Rectal smooth muscle tissue (tissue), 1 donor: Measurements from ENCODE around the gene OR51G2.
"Not testable (repeated sequence)": the region's sequence is repeated elsewhere in the genome, so short reads cannot be mapped to it uniquely, and the experiment has no call there.

Experiments used
- H3K27ac ChIP-seq: one replicate; pipeline ENCODE4 v1.7.0; 2013; ENCODE audit warnings: low read depth, low read length, inconsistent platforms
- H3K27me3 ChIP-seq: one replicate; pipeline ENCODE4 v1.7.0; 2013; ENCODE audit warnings: low read length; ENCODE audit not compliant: control insufficient read depth, insufficient read depth
- H3K36me3 ChIP-seq: one replicate; pipeline ENCODE4 v1.7.0; 2013; ENCODE audit warnings: low read length; ENCODE audit not compliant: control insufficient read depth, insufficient read depth
- H3K4me1 ChIP-seq: one replicate; pipeline ENCODE4 v1.7.0; 2013; ENCODE audit warnings: low read length; ENCODE audit not compliant: control insufficient read depth, insufficient read depth
- H3K4me3 ChIP-seq: one replicate; pipeline ENCODE4 v1.7.0; 2013; ENCODE audit warnings: low read length
- H3K9ac ChIP-seq: one replicate; pipeline ENCODE4 v1.7.0; 2013; ENCODE audit warnings: low read length

OR51G2 gene, protein sequence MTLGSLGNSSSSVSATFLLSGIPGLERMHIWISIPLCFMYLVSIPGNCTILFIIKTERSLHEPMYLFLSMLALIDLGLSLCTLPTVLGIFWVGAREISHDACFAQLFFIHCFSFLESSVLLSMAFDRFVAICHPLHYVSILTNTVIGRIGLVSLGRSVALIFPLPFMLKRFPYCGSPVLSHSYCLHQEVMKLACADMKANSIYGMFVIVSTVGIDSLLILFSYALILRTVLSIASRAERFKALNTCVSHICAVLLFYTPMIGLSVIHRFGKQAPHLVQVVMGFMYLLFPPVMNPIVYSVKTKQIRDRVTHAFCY

DNA sequence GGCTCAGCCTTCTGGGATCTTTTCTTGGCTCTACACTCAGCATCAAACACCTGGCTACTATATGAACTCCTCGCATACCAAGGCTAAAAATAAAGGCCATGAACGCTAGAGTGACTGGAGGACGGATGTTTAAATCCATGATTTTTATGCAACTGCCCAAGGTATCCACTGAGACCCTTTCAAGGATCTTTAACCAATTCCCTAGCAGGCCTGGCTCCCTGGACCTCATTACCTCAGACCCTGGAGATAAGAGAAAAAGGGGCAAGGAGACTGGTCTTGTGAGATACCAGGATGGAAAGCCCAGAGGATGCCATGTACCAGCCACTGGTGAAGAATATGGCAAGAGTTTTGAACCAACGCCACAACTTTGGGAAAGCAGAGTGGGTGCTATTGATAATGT is at the start of gene OR51G2:
TSS of gene OR51G2 (minus strand) at position 101 of the 400 bp plus-strand sequence. CDS start 3,687 bp downstream, outside the sequence.
- Histone ChIP-seq H3K9ac (no peak within 1 kb of the TSS), H3K4me1 (no peaks in the 10 kb centered on the region), H3K27me3 (no peaks in the 10 kb centered on the region), H3K36me3 (no peaks in the 10 kb centered on the region), H3K4me3 (no peak within 1 kb of the TSS), H3K27ac (no peak within 1 kb of the TSS)

- no peak overlapping the region for H3K27ac ChIP-seq
- no peaks in the 10 kb centered on the region for H3K27me3 ChIP-seq
- H3K36me3 ChIP-seq, result no peaks in the 10 kb centered on the region
- H3K9ac ChIP-seq, result no peak overlapping the region
- H3K4me1 ChIP-seq, result no peaks in the 10 kb centered on the region
- no peak overlapping the region for H3K4me3 ChIP-seq
Observed at GRCh38 chr11:4962816-4963215, 43.7 kb upstream of the OR51G2 start.

DNA sequence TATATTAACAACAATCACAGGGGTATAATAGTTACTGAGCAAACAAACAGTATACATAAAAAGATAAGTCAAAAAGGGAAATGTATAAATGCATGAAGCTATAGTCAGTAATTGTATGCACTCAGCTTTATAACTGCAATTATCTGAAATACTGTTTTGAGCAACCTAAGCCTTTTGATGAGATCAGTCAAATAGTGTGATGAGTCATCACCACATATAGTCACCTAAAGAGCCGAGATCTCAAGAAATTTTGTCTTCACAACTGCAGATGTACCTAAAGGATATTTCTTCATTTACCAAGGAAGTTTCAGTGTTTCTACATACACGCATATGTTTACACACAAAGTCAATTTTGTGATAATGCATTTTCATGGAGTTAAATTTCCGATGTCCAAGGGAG is 41.7 kb upstream of the OR51G2 start:
- Histone ChIP-seq H3K27me3 (no peaks in the 10 kb centered on the region), H3K36me3 (no peaks in the 10 kb centered on the region), H3K4me3 (no peak overlapping the region), H3K4me1 (no peaks in the 10 kb centered on the region), H3K9ac (no peak overlapping the region), H3K27ac (no peak overlapping the region)

- no peak overlapping the region for H3K4me3 ChIP-seq
- no peaks in the 10 kb centered on the region for H3K4me1 ChIP-seq
- H3K36me3 ChIP-seq, result no peaks in the 10 kb centered on the region
- H3K9ac ChIP-seq, result no peak overlapping the region
- H3K27me3 ChIP-seq, result no peaks in the 10 kb centered on the region
- H3K27ac ChIP-seq, result no peak overlapping the region
Observed at GRCh38 chr11:4957396-4957795, 38.2 kb upstream of the OR51G2 start.

DNA sequence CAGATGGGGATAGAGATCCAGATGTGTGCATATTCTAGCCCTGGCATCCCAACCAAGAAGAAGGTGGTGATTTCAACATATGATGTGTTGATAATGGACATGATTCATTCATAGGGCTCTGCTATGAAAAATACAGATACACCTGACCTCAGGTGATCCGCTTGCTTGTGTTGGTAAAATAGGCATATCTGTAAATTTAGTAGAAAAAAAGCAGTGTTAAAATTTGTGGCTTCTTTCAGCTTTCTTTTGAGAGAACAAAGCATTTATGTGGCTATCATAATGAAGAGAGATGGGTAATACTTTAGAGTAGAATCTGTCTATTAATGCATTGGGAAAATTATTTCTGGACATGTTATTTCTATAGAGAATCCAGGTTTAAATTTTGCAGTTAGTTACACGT is 36.5 kb upstream of the OR51G2 start, which contains the start of gene OR51A2:
TSS of gene OR51A2 (minus strand) at position 101 of the 400 bp plus-strand sequence. CDS start at position 101, 0 bp downstream.
- not testable (repeated sequence) for H3K36me3 ChIP-seq, H3K4me3 ChIP-seq, H3K9ac ChIP-seq, H3K27ac ChIP-seq, H3K4me1 ChIP-seq, H3K27me3 ChIP-seq

- Histone ChIP-seq H3K27ac (no peak within 1 kb of the TSS), H3K27me3 (no peaks in the 10 kb centered on the region), H3K4me1 (no peaks in the 10 kb centered on the region), H3K36me3 (no peaks in the 10 kb centered on the region), H3K4me3 (no peak within 1 kb of the TSS), H3K9ac (no peak within 1 kb of the TSS)
Observed at GRCh38 chr11:4947505-4947904, 28.4 kb upstream of the OR51G2 start, which contains the start of gene OR51A4. OR51A4 (minus strand) TSS chr11:4947605; CDS start chr11:4947100, 505 bp downstream.

- Histone ChIP-seq H3K4me1 (no peaks in the 10 kb centered on the region), H3K36me3 (no peaks in the 10 kb centered on the region), H3K9ac (no peak overlapping the region), H3K4me3 (no peak overlapping the region), H3K27me3 (no peaks in the 10 kb centered on the region), H3K27ac (no peak overlapping the region)
Observed at GRCh38 chr11:4936745-4937144, 17.6 kb upstream of the OR51G2 start.

- Histone ChIP-seq H3K27ac (no peak overlapping the region), H3K36me3 (no peaks in the 10 kb centered on the region), H3K9ac (no peak overlapping the region), H3K4me3 (no peak overlapping the region), H3K4me1 (no peaks in the 10 kb centered on the region), H3K27me3 (no peaks in the 10 kb centered on the region)
Observed at GRCh38 chr11:4932751-4933150, 13.6 kb upstream of the OR51G2 start.

DNA sequence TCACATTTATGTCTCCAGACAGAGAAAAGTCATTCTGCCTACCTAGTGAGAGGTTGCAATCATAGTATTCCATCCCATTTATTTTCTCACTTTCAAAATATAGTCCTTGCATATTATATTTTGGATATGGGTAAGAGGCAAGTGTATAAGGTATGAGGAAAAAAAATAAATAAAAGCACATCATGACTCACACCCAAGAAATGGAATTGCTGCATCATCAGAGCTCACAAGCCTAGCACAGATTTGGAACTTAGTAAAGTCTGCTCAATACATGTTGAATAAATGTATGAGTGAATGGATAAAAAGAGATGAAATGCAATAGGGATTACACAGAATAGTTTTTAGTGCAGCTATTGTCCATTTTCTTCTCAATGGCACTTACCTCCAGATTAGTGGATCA is 7.5 kb upstream of the OR51G2 start:
- H3K27me3 ChIP-seq, result no peaks in the 10 kb centered on the region
- no peaks in the 10 kb centered on the region for H3K4me1 ChIP-seq
- H3K4me3 ChIP-seq, result no peak overlapping the region
- H3K27ac ChIP-seq, result no peak overlapping the region
- H3K36me3 ChIP-seq, result no peaks in the 10 kb centered on the region
- no peak overlapping the region for H3K9ac ChIP-seq

- no peaks in the 10 kb centered on the region for H3K27me3 ChIP-seq
- H3K9ac ChIP-seq, result no peak within 1 kb of the TSS
- H3K4me1 ChIP-seq, result no peaks in the 10 kb centered on the region
- H3K36me3 ChIP-seq, result no peaks in the 10 kb centered on the region
- no peak within 1 kb of the TSS for H3K27ac ChIP-seq
- no peak within 1 kb of the TSS for H3K4me3 ChIP-seq
Observed at GRCh38 chr11:4924239-4924638, 5.1 kb upstream of the OR51G2 start, which contains the start of gene OR51G1. OR51G1 (minus strand) TSS chr11:4924339; CDS start chr11:4924339, 0 bp downstream.

DNA sequence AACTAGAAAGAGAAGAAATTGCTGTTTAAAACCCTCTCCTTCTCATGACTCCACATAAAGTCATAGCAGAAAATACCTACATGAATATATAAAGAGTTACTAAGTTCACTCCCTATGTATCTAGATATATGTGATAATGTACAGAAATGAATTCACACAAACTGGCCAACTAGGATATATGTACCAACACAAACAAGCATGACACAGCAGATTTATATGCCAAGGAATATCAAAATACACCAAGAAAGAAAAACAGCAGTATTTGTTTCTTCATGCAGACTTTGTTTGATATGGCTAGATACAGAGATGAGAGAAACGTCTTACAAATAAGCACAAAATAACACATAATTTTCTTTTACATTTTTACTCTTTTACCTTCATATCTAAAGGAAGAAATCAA is 3.2 kb upstream of the OR51G2 start:
- Histone ChIP-seq H3K27ac (no peak overlapping the region), H3K36me3 (no peaks in the 10 kb centered on the region), H3K27me3 (no peaks in the 10 kb centered on the region), H3K4me1 (no peaks in the 10 kb centered on the region), H3K4me3 (no peak overlapping the region), H3K9ac (no peak overlapping the region)

- no peaks in the 10 kb centered on the region for H3K4me1 ChIP-seq
- H3K27ac ChIP-seq, result no peak overlapping the region
- H3K36me3 ChIP-seq, result no peaks in the 10 kb centered on the region
- H3K9ac ChIP-seq, result no peak overlapping the region
- no peak overlapping the region for H3K4me3 ChIP-seq
- H3K27me3 ChIP-seq, result no peaks in the 10 kb centered on the region
Observed at GRCh38 chr11:4921796-4922195, 2.6 kb upstream of the OR51G2 start.

GRCh38 chr11:4916581-4916980 is 2.6 kb downstream of the OR51G2 start:
- Histone ChIP-seq H3K36me3 (no peaks in the 10 kb centered on the region), H3K27me3 (no peaks in the 10 kb centered on the region), H3K4me1 (no peaks in the 10 kb centered on the region), H3K27ac (no peak overlapping the region), H3K4me3 (no peak overlapping the region), H3K9ac (no peak overlapping the region)
